Measurements from ENCODE around the gene BEST3.
A peak's percentile ranks its signal among the peaks of the same experiment; 100 is the strongest.

BEST3 gene

DNA sequence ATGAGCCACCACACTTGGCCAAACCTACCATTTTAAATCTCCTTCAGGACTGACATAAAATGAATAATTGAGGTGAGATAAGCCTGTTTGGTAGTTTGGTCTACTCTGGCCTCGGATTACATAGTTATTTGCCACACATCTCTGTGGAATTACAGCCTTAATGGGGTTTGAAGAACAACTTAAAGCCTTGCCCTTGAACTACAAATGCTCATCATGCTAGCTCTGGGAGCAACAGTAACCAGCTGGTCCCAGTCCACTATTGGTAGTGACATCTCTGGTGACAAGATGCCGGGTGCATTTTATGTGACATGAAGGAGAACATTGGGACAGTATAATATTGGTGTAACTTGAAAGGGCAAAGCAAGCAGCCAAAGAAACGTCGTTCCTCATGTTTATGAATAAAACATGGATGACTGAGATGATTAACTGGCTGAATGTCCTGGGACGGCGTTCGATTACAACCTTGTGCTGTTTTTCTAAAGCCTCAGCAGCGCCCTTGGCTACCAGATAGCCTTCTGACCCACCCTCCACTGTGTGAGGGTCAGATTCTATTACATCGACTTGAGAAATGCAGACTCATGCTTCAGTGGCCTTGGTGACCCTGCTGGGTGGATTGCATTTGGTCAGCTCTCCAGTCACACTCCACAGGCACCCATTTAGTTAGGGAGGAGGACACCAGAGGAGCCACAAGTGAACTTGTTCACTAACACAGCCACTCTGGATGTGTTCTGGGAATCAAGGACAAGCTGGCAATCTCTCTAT lies 41.5 kb downstream of the BEST3 start:
- H3K4me1 Mint-ChIP-seq, result no peaks in the 10 kb centered on the region
- DNase-seq (ENCODE audit: low spot score in 2 of 2), result no peak
- no peaks in the 10 kb centered on the region for H3K9me3 Mint-ChIP-seq
- no peak for ATAC-seq (replicated peaks; ENCODE audit: extremely low read depth, poor library complexity, severe bottlenecking)
- peaks cover 36% of the 10 kb centered on the region for H3K27me3 Mint-ChIP-seq
- H3K27ac Mint-ChIP-seq (ENCODE audit: low read depth), result no peak overlapping the region
- no peaks in the 10 kb centered on the region for H3K36me3 Mint-ChIP-seq (ENCODE audit: insufficient read depth)
- no peak overlapping the region for H3K4me3 Mint-ChIP-seq

- H3K9me3 Mint-ChIP-seq, result no peaks in the 10 kb centered on the region
- DNase-seq (ENCODE audit: low spot score in 2 of 2), result no peak
- no peaks in the 10 kb centered on the region for H3K36me3 Mint-ChIP-seq (ENCODE audit: insufficient read depth)
- ATAC-seq (replicated peaks; ENCODE audit: extremely low read depth, poor library complexity, severe bottlenecking), result no peak
- H3K27me3 Mint-ChIP-seq, result peaks cover 41% of the 10 kb centered on the region
- H3K4me3 Mint-ChIP-seq, result no peak overlapping the region
- no peak overlapping the region for H3K27ac Mint-ChIP-seq (ENCODE audit: low read depth)
- H3K4me1 Mint-ChIP-seq, result no peaks in the 10 kb centered on the region
Observed at GRCh38 chr12:69655616-69656340, 43.3 kb downstream of the BEST3 start.

- Mint-ChIP-seq H3K9me3 (no peaks in the 10 kb centered on the region), H3K4me3 (no peak overlapping the region), H3K36me3 (ENCODE audit: insufficient read depth) (no peaks in the 10 kb centered on the region), H3K27ac (ENCODE audit: low read depth) (no peak overlapping the region), H3K27me3 (peaks cover 35% of the 10 kb centered on the region), H3K4me1 (no peaks in the 10 kb centered on the region)
- ATAC-seq (replicated peaks; ENCODE audit: extremely low read depth, poor library complexity, severe bottlenecking), result no peak
- no peak for DNase-seq (ENCODE audit: low spot score in 2 of 2)
Observed at GRCh38 chr12:69653703-69654102, 45.4 kb downstream of the BEST3 start.

- Mint-ChIP-seq H3K27me3 (peaks cover 45% of the 10 kb centered on the region), H3K4me1 (no peaks in the 10 kb centered on the region), H3K9me3 (no peaks in the 10 kb centered on the region), H3K36me3 (ENCODE audit: insufficient read depth) (no peaks in the 10 kb centered on the region), H3K4me3 (no peak overlapping the region), H3K27ac (ENCODE audit: low read depth) (no peak overlapping the region)
- DNase-seq (ENCODE audit: low spot score in 2 of 2), result no peak
- no peak for ATAC-seq (replicated peaks; ENCODE audit: extremely low read depth, poor library complexity, severe bottlenecking)
Observed at GRCh38 chr12:69651922-69652321, 47.2 kb downstream of the BEST3 start.

- Mint-ChIP-seq H3K27me3 (peaks cover 51% of the 10 kb centered on the region), H3K9me3 (no peaks in the 10 kb centered on the region), H3K36me3 (ENCODE audit: insufficient read depth) (no peaks in the 10 kb centered on the region), H3K4me3 (no peak overlapping the region), H3K27ac (ENCODE audit: low read depth) (no peak overlapping the region), H3K4me1 (no peaks in the 10 kb centered on the region)
- DNase-seq (ENCODE audit: low spot score in 2 of 2), result no peak
- ATAC-seq (replicated peaks; ENCODE audit: extremely low read depth, poor library complexity, severe bottlenecking), result no peak
Observed at GRCh38 chr12:69649529-69649928, 49.6 kb downstream of the BEST3 start.

DNA sequence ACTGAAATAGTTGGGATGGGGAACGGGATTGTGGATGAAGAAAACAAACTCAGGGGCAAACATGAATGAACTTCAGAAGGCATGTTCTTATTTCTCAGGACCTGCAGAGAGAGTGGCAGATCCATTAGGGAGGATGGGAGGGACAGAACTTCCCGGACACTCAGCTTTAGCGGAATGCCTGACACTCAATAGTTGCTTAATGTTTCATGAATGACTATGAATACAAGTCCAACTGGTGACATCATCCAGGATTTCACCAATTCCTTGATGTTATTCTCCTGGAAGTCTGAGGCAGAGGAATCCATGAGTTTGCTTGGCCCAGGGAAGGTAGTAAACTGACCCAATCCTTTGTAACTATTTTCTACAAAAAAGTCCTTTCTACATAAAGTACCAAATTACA lies 50.6 kb downstream of the BEST3 start:
- H3K27ac Mint-ChIP-seq (ENCODE audit: low read depth), result no peak overlapping the region
- H3K36me3 Mint-ChIP-seq (ENCODE audit: insufficient read depth), result no peaks in the 10 kb centered on the region
- no peaks in the 10 kb centered on the region for H3K4me1 Mint-ChIP-seq
- H3K4me3 Mint-ChIP-seq, result no peak overlapping the region
- ATAC-seq (replicated peaks; ENCODE audit: extremely low read depth, poor library complexity, severe bottlenecking) (no peak), DNase-seq (ENCODE audit: low spot score in 2 of 2) (no peak)
- H3K9me3 Mint-ChIP-seq, result no peaks in the 10 kb centered on the region
- H3K27me3 Mint-ChIP-seq, result peaks cover 51% of the 10 kb centered on the region

GRCh38 chr12:69647178-69647577 lies 51.9 kb downstream of the BEST3 start:
- DNase-seq (ENCODE audit: low spot score in 2 of 2), result no peak
- Mint-ChIP-seq H3K4me1 (no peaks in the 10 kb centered on the region), H3K9me3 (no peaks in the 10 kb centered on the region), H3K36me3 (ENCODE audit: insufficient read depth) (no peaks in the 10 kb centered on the region), H3K27me3 (peaks cover 42% of the 10 kb centered on the region), H3K4me3 (no peak overlapping the region), H3K27ac (ENCODE audit: low read depth) (no peak overlapping the region)
- ATAC-seq (replicated peaks; ENCODE audit: extremely low read depth, poor library complexity, severe bottlenecking), result no peak

- H3K27me3 Mint-ChIP-seq, result peaks cover 30% of the 10 kb centered on the region
- no peak for ATAC-seq (replicated peaks; ENCODE audit: extremely low read depth, poor library complexity, severe bottlenecking)
- DNase-seq (ENCODE audit: low spot score in 2 of 2), result no peak
- H3K27ac Mint-ChIP-seq (ENCODE audit: low read depth), result no peak overlapping the region
- H3K4me3 Mint-ChIP-seq, result no peak overlapping the region
- no peaks in the 10 kb centered on the region for H3K36me3 Mint-ChIP-seq (ENCODE audit: insufficient read depth)
- H3K9me3 Mint-ChIP-seq, result no peaks in the 10 kb centered on the region
- no peaks in the 10 kb centered on the region for H3K4me1 Mint-ChIP-seq
Observed at GRCh38 chr12:69645031-69645430, 54.1 kb downstream of the BEST3 start.

DNA sequence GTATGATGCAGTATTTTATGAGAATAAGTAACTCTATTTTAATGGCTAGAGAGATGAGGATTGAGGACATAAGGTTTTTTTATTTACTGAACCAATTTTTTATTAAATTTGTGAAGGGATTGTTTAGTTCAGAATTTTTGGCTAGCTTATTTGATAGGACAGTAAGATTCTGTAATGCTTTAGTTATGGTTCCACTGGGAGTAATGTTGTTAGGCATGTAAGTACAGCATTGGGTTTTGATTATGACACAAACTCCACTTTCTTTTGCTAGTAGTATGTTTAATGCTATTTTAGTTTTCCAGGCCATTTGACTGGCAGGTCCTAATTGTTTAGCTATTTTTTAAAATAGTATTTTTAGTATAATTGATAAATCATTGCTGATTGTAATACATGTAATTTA lies 54.6 kb downstream of the BEST3 start:
- peaks cover 25% of the 10 kb centered on the region for H3K27me3 Mint-ChIP-seq
- no peaks in the 10 kb centered on the region for H3K36me3 Mint-ChIP-seq (ENCODE audit: insufficient read depth)
- no peak for DNase-seq (ENCODE audit: low spot score in 2 of 2)
- H3K27ac Mint-ChIP-seq (ENCODE audit: low read depth), result no peak overlapping the region
- H3K4me1 Mint-ChIP-seq, result peaks cover 1% of the 10 kb centered on the region
- H3K4me3 Mint-ChIP-seq, result no peak overlapping the region
- H3K9me3 Mint-ChIP-seq, result no peaks in the 10 kb centered on the region
- ATAC-seq (replicated peaks; ENCODE audit: extremely low read depth, poor library complexity, severe bottlenecking), result no peak

- DNase-seq (ENCODE audit: low spot score in 2 of 2), result no peak
- Mint-ChIP-seq H3K27me3 (peaks cover 12% of the 10 kb centered on the region), H3K4me3 (no peak overlapping the region), H3K9me3 (no peaks in the 10 kb centered on the region), H3K36me3 (ENCODE audit: insufficient read depth) (no peaks in the 10 kb centered on the region), H3K27ac (ENCODE audit: low read depth) (no peak overlapping the region), H3K4me1 (peaks cover 4% of the 10 kb centered on the region)
- ATAC-seq (replicated peaks; ENCODE audit: extremely low read depth, poor library complexity, severe bottlenecking), result no peak
Observed at GRCh38 chr12:69642531-69642930, 56.6 kb downstream of the BEST3 start.

DNA sequence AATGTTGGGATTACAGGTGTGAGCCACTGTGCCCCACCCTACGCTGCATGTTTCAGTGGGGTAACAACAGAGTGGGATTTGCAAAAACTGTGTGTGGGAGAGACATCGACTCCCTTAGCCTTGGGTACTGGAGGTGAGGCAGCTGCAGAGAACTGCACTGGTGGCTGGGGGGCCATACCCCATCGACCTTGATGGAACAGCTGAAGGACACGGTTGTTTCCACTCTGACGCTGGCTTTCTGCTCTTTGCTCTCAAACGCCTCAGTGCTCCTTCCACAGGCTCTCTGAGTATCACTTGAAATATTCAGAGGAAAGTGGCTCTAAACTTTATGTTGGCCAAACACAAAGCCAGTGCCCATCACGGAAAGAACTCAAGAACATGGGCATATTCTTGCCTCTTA lies 57.6 kb downstream of the BEST3 start:
- peaks cover 2% of the 10 kb centered on the region for H3K27me3 Mint-ChIP-seq
- no peaks in the 10 kb centered on the region for H3K36me3 Mint-ChIP-seq (ENCODE audit: insufficient read depth)
- DNase-seq (ENCODE audit: low spot score in 2 of 2) (no peak), ATAC-seq (replicated peaks; ENCODE audit: extremely low read depth, poor library complexity, severe bottlenecking) (no peak)
- no peak overlapping the region for H3K27ac Mint-ChIP-seq (ENCODE audit: low read depth)
- H3K9me3 Mint-ChIP-seq, result no peaks in the 10 kb centered on the region
- no peak overlapping the region for H3K4me3 Mint-ChIP-seq
- H3K4me1 Mint-ChIP-seq, result peaks cover 4% of the 10 kb centered on the region

GRCh38 chr12:69639400-69640016 lies 59.6 kb downstream of the BEST3 start:
- Mint-ChIP-seq H3K4me3 (no peak overlapping the region), H3K27me3 (no peaks in the 10 kb centered on the region), H3K9me3 (no peaks in the 10 kb centered on the region), H3K36me3 (ENCODE audit: insufficient read depth) (no peaks in the 10 kb centered on the region), H3K4me1 (peaks cover 4% of the 10 kb centered on the region), H3K27ac (ENCODE audit: low read depth) (no peak overlapping the region)
- peak; percentile 18 to 34 for DNase-seq (ENCODE audit: low spot score in 2 of 2)
- peak; percentile 62 for ATAC-seq (replicated peaks; ENCODE audit: extremely low read depth, poor library complexity, severe bottlenecking)

GRCh38 chr12:69633061-69633460 lies 66.0 kb downstream of the BEST3 start:
- no peak overlapping the region for H3K27ac Mint-ChIP-seq (ENCODE audit: low read depth)
- H3K4me1 Mint-ChIP-seq, result no peaks in the 10 kb centered on the region
- no peaks in the 10 kb centered on the region for H3K27me3 Mint-ChIP-seq
- DNase-seq (ENCODE audit: low spot score in 2 of 2) (no peak), ATAC-seq (replicated peaks; ENCODE audit: extremely low read depth, poor library complexity, severe bottlenecking) (no peak)
- H3K36me3 Mint-ChIP-seq (ENCODE audit: insufficient read depth), result no peaks in the 10 kb centered on the region
- H3K9me3 Mint-ChIP-seq, result no peaks in the 10 kb centered on the region
- no peak overlapping the region for H3K4me3 Mint-ChIP-seq
